SH-SY5Y (cell line): ENCODE data around the gene ZAR1.

Experiments used
- GATA2 ChIP-seq: IDR thresholded peaks from 2 replicates; pipeline ENCODE4 v1.6.1; 2011; ENCODE audit warnings: mild to moderate bottlenecking, low read depth, low read length
- GATA3 ChIP-seq: IDR thresholded peaks from 2 replicates; pipeline ENCODE4 v1.6.1; 2011; ENCODE audit warnings: low read depth, mild to moderate bottlenecking, low read length, moderate library complexity

GRCh38 chr4:48470137-48470536 is 19.9 kb upstream of the ZAR1 start:
- TF ChIP-seq GATA2 (no peak), GATA3 (peak; percentile 36; the same call in 1 of the 2 replicates)
